GM19328 (cell line): ENCODE measurements around the gene MYPN.
"Not testable (repeated sequence)": the region's sequence is repeated elsewhere in the genome, so short reads cannot be mapped to it uniquely, and the experiment has no call there.

Source experiments
- ATAC-seq: cut with Tn5 transposase; IDR thresholded peaks from one replicate; pipeline ENCODE4 v1.9.1; 2021; ENCODE audit warnings: mild to moderate bottlenecking, moderate library complexity; ENCODE audit not compliant: unreplicated experiment

MYPN gene, protein sequence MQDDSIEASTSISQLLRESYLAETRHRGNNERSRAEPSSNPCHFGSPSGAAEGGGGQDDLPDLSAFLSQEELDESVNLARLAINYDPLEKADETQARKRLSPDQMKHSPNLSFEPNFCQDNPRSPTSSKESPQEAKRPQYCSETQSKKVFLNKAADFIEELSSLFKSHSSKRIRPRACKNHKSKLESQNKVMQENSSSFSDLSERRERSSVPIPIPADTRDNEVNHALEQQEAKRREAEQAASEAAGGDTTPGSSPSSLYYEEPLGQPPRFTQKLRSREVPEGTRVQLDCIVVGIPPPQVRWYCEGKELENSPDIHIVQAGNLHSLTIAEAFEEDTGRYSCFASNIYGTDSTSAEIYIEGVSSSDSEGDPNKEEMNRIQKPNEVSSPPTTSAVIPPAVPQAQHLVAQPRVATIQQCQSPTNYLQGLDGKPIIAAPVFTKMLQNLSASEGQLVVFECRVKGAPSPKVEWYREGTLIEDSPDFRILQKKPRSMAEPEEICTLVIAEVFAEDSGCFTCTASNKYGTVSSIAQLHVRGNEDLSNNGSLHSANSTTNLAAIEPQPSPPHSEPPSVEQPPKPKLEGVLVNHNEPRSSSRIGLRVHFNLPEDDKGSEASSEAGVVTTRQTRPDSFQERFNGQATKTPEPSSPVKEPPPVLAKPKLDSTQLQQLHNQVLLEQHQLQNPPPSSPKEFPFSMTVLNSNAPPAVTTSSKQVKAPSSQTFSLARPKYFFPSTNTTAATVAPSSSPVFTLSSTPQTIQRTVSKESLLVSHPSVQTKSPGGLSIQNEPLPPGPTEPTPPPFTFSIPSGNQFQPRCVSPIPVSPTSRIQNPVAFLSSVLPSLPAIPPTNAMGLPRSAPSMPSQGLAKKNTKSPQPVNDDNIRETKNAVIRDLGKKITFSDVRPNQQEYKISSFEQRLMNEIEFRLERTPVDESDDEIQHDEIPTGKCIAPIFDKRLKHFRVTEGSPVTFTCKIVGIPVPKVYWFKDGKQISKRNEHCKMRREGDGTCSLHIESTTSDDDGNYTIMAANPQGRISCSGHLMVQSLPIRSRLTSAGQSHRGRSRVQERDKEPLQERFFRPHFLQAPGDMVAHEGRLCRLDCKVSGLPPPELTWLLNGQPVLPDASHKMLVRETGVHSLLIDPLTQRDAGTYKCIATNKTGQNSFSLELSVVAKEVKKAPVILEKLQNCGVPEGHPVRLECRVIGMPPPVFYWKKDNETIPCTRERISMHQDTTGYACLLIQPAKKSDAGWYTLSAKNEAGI (N-terminal part only)

GRCh38 chr10:68109331-68109730 is at the start of gene MYPN:
Gene MYPN, plus strand, starts transcription at chr10:68109488. Its CDS starts 11,951 bp downstream, at chr10:68121439.
- no peak for ATAC-seq

GRCh38 chr10:68067029-68067428 is 42.3 kb upstream of the MYPN start:
- ATAC-seq, result no peak

DNA sequence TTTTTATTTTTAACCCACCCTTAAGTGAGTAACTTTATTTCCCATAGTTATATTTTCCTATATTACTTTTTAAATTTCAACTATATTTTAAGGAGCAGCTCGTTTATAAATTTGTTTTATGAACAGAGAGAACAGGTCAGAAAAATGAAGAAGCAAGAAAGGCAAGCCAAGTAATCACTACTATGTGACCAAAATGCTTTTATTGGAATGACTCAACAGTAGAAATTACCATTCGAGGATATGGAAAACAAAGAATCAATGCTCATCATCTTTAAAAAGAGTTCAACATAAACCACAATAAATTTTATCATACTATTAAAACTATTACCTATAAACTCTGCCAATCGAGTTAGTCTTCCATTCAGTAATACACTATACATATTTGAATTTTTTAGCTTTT is 41.8 kb upstream of the MYPN start:
- no peak for ATAC-seq

DNA sequence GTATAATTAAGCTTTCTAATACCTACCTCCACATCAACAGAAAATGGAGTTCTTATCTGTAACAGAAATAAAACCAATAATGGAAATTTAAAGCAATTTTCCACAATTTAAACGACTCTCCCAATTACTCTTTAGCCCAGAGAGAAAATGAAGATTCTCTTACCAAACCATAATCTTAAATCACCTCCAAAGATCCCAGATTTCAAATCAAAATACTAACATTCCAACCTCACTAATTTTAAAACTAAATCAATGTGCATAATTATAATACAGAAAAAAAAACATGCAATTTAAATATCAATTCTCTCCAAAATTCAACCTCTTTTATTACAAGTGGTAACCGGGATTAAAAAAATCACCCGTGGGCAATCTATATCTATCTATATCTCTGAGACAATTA is 35.7 kb upstream of the MYPN start:
- ATAC-seq, result no peak

DNA sequence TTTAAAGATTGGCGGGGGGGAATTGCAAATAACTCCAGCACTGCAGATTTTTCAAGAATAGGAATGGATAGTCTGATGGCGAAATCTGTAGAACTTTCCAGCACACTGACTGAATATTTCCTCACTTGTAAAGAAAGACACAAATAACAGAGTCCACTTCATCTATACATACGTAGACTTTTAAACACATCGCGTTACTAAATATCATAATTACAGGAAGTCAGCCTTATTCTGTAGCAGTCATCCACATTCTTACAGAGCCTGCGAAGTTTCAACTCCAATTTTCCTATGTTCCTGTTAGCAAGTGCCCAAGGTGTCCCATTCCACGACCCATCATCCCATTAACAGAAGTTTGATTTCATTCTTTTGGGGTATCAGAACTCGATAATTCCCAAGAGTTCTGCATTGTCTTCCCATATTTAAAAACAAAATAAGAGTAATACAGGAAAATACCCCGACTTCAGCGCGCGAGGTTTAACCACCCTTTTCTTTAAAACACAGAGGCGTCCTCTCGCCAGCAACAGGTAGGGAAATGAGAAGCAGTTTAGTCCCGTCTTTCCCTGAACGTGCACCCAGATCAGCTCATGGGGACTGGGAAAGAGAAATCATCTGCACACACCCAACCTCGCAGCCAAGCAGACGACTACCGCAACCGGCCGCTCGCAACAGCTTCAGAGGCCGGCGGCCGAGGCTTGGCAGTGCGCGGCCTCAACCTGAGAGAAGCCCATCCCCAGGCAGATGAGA is 35.1 kb upstream of the MYPN start:
- ATAC-seq, result no peak

DNA sequence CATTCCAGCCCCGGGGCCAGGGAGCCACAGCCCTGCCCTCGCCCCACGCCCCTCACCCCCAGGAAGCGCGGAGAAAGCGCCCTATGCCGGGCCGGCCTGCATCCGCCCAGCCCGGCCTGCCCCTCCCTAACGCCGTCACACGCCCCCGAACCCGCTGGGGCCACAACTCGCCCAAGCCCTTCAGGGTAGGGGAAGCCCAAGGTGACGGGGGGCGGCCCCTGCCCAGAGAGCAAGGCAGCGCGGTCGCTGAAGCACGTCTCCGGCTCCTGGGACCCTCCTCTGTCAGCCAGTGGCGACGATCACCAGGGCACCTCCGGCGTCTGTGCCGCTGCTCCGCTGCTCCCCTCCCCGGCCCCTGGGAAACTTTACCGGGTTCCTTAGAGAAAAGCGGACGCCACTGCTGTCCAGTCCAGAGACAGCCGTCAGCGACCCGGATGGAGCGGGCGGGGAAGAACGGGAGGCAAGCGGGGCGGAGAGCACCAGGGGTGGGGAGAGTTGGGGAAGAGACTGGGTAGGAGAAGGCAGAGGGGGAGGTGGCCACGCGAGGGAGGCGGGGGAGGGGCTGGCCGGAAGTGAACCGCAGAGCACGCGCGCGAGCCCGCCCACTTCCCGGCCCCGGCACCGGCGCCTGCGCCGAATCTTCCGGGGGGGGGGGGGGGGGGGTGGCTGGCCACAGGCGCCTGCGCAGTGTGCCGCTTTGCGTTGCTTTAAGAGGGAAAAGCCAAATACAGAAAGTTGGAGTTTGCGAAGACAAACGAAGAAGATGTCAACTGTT is 34.3 kb upstream of the MYPN start, which contains the start of gene HERC4:
Gene HERC4, minus strand, starts transcription at position 509 of the 775 bp plus-strand sequence. CDS start 2,175 bp downstream, outside the sequence.
- ATAC-seq, result peak; percentile 86

DNA sequence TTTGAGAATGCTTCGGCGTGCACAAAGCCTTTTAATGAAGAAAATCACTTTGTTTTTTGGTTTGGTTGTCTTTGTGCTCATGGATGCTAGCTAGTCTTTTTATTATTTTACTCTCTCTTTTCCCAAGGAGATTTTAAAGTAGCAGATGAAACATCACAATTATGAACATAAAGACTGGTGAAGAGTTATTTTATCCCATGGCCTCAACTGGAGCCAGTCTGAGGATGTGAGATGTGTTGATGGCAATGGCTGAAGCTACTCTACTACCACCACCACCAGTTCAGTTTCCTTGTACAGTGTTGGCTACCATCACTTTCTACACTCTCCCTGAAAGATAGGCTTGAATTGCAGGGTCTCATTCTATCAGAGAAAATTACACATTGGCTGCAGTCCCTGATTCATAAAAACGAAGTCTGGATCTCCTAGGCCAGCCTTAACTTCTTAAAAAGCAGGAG is 33.7 kb upstream of the MYPN start:
- ATAC-seq, result no peak

DNA sequence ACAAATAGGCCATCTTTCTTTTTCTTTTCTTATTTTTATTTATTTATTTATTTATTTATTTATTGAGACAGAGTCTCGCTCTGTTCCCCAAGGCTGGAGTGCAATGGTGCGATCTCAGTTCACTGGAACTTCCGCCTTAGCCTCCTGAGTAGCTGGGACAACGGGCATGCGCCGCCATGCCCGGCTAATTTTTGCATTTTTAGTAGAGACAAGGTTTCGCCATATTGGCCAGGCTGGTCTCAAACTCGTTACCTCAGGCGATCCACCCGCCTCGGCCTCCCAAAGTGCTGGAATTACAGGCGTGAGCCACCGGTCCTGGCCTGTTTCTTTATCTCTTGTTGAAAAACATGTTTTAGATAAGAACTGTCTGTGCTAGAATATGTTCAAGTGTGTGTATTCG is 33.2 kb upstream of the MYPN start:
- ATAC-seq, result not testable (repeated sequence)

DNA sequence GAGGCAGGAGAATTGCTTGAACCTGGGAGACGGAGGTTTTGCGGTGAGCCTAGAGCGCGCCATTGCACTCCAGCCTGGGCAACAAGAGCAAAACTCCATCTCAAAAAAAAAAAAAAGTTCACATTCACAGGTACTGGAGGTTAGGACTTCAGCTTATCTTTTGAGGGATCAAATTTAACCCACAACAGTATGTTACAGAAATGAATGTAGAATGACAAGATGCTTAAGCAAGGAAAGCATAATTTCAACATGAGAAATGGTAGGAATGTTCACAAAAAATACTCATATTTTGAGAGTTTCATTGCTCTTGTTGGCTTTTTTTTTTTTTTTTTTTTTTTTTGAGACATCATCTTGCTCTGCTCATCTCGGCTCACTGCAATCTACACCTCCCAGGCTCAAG is 32.3 kb upstream of the MYPN start:
- ATAC-seq, result no peak

GRCh38 chr10:68079434-68079833 is 29.9 kb upstream of the MYPN start:
- no peak for ATAC-seq

DNA sequence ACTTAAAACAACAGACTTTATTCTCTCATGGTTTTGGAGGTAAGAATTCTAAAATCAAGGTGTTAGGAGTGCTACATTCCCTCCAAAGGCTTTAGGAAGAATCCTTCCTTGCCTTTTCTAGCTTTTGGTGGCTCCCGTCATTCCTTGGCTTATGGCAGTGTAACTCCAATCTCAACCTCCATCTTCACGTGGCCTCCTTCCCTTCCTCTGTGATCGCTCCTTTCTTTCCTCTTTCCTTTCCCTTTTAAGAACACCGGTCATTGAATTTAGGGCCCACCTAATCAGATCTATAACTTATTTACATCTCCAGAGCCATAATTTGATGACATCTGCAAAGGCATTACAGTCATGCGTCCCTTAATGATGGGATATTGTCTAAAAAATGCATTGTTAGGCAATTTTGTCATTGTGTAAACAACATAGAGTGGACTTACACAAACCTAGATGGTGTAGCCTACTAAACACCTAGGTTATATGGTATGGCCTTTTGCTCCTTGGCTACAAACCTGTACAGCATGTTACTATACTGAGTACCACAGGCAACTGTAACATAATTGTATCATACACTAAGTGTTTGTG is 28.3 kb upstream of the MYPN start:
- ATAC-seq, result no peak

GRCh38 chr10:68081916-68082315 is 27.4 kb upstream of the MYPN start:
- ATAC-seq, result no peak

GRCh38 chr10:68082872-68083271 is 26.4 kb upstream of the MYPN start:
- no peak for ATAC-seq

DNA sequence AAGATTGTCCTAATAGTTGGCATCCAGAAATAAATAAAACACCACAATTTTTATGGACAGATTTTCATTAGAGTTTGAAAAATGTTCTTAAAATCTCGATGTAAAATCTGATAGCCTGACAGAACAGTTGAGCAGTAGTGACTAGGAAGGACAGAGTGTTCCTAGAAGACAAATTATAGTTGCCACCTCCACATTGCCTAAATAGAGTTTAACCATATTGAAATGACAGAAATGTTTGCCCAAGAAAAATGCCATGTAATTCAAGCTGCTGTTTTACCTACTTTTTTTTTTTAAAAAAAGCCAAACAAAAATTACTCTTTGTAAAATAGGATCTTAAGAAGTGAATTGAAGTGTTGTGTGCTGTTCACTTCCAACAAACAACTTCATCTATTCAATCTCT is 25.3 kb upstream of the MYPN start:
- no peak for ATAC-seq

DNA sequence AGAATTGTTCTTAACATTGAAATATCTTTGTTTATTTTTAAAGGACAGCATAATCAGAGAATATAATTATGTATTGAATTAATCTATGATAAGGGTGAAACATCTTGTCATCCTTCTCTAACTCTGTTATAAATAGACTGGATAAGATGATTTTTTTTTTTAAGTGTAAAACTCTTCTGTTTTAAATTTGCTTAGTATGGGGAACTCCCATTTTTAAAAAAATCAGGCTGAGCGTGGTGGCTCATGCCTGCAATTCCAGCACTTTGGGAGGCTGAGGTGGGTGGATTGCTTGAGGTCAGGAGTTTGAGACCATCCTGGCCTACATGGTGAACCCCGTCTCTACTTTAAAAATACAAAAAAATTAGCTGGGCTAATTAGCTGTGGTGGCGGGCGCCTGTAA is 24.8 kb upstream of the MYPN start:
- no peak for ATAC-seq

- ATAC-seq, result no peak
Observed at GRCh38 chr10:68086011-68086410, 23.3 kb upstream of the MYPN start.

DNA sequence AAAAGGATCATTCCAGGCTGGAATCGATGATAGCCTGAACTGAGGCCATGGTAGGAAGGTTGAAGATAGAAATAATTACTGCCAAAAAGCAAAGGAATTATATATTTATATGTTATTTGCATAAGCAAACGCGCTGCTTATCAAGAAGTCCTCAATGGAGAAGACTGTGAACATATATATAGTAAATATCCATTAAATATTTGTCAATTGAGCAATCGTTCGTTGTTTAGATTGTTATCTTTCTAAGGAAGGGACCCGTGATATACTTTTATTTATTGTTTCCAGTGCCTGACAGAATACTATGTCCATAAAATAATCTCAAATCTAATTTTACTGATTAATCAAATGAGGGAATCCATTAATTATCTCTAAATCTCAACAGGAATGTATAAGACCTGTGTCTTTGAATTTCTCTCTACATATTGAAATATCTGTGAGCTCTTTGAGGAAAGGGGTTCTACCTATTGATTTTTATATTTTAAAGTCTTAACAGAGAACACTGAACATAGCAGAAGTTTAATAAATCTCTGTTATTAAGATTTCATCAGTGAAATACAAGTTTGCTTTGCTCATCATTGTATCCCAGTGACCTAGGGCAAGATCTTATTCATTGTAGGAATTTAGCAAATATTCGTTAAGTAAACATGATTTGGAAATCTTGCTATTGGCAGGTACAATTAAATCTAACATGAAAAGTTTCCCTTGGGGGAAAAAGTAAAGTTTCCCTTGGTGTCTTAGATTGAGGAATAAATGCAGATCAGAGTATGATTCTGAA is 22.2 kb upstream of the MYPN start:
- no peak for ATAC-seq

DNA sequence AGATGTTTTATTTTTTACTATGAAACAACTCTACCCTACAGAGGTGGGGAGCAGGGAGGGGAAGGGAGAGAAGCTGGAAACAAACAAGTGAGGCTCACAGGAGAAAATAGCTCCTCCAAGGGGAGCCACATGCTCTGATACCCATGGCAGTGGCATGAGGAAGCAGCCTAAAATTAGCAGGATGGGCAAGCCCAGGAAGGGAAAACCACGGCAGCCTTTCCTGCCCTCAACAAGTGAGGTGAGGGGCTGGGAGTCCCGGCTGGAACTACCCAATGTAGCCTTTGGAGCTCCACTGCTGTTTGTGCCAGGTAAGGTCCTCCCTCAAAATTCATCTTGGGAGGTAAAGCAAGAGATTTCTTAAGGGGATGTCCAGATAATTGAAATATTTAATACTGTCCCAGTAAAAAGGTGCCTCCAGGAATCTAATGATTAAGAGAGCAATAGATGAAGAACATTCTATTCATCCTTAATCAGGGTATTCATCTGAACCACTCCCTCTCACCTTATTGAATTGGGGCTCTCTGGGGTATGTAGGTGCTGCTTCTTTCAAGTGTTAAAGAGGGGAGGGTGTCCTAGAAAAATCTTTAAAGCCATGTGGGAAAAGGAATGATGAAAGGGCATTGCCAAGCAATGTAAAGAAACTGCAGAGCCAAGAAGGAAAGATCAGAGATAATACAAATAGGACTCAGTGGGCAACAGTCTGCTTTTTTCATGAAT is 21.4 kb upstream of the MYPN start:
- ATAC-seq, result no peak
